ENCODE measurements around the gene LSMEM2.
A peak's percentile ranks its signal among the peaks of the same experiment; 100 is the strongest.

Gene LSMEM2

GRCh38 chr3:50286322-50287227, 7.7 kb downstream of the LSMEM2 start:
- no peak for DNase-seq

GRCh38 chr3:50287262-50287661, 8.4 kb downstream of the LSMEM2 start:
- no peak for DNase-seq

GRCh38 chr3:50288387-50289007, 9.6 kb downstream of the LSMEM2 start:
- no peak for DNase-seq

GRCh38 chr3:50289130-50289529, 10.2 kb downstream of the LSMEM2 start:
- DNase-seq = no peak

GRCh38 chr3:50290161-50290641, 11.3 kb downstream of the LSMEM2 start:
- DNase-seq = no peak

GRCh38 chr3:50292159-50293078, 13.5 kb downstream of the LSMEM2 start, which contains the start of gene IFRD2:
IFRD2 (minus strand) TSS chr3:50292429; CDS start chr3:50292274, 155 bp downstream.
- peak; percentile 90 for DNase-seq

GRCh38 chr3:50293079-50293801, 14.4 kb downstream of the LSMEM2 start:
- DNase-seq = no peak

GRCh38 chr3:50294089-50294488, 15.2 kb downstream of the LSMEM2 start:
- no peak for DNase-seq

- no peak for DNase-seq
These were observed 15.9 kb downstream of the LSMEM2 start for GRCh38 chr3:50294492-50295403.

GRCh38 chr3:50295553-50296431, 16.9 kb downstream of the LSMEM2 start:
- DNase-seq = no peak

GRCh38 chr3:50296721-50297383, 18.0 kb downstream of the LSMEM2 start:
- no peak for DNase-seq

- DNase-seq = no peak
These were observed 18.5 kb downstream of the LSMEM2 start for GRCh38 chr3:50297384-50297775.

GRCh38 chr3:50297896-50298725, 19.2 kb downstream of the LSMEM2 start:
- DNase-seq = no peak

- DNase-seq = peak; percentile 99
These were observed 20.1 kb downstream of the LSMEM2 start, which contains the start of the genes HYAL3 and NAA80 for GRCh38 chr3:50298836-50299637. HYAL3 (minus strand) TSS chr3:50299405; CDS start chr3:50295602, 3,803 bp downstream. NAA80 (minus strand) TSS chr3:50299405; CDS start chr3:50297463, 1,942 bp downstream.

- DNase-seq = no peak
These were observed 20.7 kb downstream of the LSMEM2 start for GRCh38 chr3:50299638-50299928.

- DNase-seq = no peak
These were observed 21.2 kb downstream of the LSMEM2 start for GRCh38 chr3:50299929-50300680.

Data from activated T-cell treated with anti-CD3 and anti-CD28 coated beads for 4 hours (primary cell).